ENCODE measurements around the gene CAPN1.
A peak's percentile ranks its signal among the peaks of the same experiment; 100 is the strongest.
"Not testable (repeated sequence)": the region's sequence is repeated elsewhere in the genome, so short reads cannot be mapped to it uniquely, and the experiment has no call there.

The CAPN1 gene

DNA sequence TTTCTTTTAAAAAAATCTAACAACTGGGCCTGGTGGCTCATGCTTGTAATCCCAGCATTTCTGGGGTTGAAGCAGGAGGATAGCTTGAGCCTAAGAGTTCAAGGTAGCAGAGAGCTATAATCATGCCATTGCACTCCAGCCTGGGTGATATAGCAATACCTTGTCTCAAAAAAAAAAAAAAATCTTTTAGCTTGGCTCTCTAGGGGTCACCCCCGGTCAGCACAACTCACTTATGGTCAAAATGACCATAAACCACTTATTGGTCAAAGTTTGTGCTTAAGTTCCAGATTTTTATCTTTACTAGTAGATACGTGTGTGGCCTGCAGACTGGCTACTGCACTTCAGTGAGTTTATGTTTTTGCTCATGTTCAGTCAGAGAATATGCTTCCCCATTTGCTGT is 18.0 kb upstream of the CAPN1 start:
- no peak for DNase-seq

- no peak for DNase-seq
Observed at GRCh38 chr11:65165410-65166317, 16.1 kb upstream of the CAPN1 start.

DNA sequence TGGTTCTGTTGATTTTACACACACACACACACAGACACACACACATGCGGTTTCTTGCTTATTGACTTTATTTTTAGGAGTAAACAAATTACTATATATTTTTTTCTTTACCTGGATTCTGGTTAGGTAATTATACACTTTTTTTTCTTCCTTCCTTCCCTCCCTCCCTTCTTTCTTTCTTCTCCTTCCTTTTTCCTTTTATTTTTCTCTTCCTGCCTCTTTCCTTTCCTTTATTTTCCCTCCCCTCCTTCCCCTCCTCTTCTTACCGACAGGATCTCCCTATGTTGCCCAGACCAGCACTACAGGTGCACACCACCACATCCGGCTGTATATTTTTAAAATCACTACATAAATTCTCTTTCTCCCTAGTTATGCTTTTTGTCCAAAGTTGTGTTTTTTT is 14.8 kb upstream of the CAPN1 start:
- no peak for DNase-seq

GRCh38 chr11:65167656-65168055 is 14.1 kb upstream of the CAPN1 start:
- DNase-seq = no peak

DNA sequence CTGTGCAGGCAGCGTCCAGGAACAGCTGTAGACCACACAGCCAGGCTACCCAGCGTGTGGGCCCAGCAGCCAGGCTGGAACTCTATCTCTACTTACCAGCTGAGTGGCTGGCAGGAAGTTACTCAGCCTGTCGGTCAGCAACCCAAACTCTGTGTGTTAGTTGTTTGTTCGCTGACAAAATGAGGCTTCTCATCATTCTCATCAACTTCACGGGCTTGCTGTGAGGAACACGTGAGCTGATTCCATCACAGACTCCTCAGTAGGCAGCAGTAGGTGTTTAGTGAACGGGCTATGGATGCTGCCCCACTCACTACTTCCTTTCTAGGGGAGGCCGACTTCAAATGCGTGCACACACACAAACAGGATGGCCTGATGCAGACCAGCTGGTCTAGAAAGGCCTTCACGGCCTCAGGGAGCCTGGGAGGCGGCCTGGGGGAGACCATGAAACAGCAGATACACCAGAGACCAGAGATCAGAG is 12.5 kb upstream of the CAPN1 start:
- no peak for DNase-seq

DNA sequence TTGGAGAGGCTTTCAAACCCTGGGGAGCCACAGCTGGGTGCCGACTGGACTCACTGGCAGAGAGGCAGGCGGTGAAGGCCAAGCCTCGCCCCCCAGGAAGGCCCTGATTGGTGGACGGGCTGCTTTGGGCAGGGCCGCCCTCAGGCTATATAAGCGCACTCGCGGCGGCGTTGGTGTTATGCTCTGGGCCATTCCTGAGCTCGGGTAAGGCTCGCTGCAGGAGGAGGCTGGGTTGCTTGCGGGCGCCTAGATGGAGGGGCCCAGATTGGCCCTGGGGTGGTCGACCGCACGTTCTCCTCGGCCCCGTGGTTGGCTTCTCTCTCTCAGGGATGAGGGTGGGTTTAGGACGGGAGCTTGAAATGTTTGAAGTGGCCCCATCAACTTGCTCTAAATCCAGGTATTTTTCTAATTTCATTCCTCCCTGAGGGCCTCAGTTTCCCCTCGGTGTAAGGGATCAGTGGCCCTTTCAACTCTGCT is 11.6 kb upstream of the CAPN1 start, which contains the start of gene SPDYC:
SPDYC (plus strand) TSS at position 176 of the 477 bp plus-strand sequence. CDS start 1,125 bp downstream, outside the sequence.
- no peak for DNase-seq

DNA sequence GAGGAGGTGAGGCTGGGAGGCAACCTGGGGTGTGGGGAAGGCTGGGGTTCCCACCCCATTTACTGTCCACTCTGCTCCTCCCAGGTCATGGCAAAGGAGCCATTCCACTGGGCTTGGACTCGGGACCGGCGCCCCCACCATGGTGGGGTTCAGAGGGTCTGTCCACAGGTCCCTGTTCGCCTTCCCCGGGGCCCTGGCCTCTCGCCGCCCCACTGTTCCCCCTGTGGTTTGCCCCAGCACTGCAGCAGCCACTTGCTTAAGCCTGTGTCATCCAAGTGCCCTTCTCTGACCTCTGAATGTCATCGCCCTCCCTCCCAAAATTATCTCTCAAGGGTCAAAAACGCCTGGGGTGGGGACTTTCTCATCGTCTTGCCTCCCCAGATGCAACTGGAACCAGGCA is 9.1 kb upstream of the CAPN1 start:
- no peak for DNase-seq

- not testable (repeated sequence) for DNase-seq
Observed at GRCh38 chr11:65174571-65175010, 7.1 kb upstream of the CAPN1 start.

DNA sequence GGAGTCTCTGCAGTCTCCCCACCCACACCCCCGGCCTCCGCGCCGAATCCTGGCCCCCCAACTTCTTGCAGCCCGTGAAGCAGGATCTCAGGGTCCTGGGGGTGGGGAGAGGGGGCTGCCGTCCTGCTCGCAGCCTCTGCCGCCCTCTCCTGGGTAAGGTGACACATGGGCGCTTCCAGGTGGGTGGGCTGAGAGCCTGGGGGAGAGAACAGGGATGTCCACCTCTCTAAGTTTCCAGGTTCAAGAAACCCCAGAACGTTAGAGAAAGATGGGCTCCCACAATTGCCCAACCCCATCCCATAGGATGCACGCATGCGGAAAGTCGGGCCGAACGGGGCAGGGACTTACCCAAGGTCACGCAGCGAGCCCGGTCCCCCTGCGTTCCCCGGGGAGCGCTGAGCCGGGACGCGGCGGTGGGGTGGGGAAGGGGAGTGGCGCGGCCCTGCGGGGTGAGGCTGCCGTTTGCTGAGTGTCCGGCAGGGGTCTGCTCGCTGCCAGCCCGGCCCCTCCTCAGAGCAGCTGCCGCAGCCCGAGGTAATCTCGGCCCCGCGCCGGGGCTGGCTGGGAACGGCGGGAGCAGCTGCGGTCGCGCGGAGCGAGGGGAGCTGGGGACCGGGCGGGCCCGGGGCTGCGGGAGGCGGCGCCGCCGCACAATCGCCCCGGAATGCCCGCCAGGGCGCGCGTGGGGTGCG is 705 bp upstream of the CAPN1 start:
- peak; percentile 59 to 66 for DNase-seq

DNA sequence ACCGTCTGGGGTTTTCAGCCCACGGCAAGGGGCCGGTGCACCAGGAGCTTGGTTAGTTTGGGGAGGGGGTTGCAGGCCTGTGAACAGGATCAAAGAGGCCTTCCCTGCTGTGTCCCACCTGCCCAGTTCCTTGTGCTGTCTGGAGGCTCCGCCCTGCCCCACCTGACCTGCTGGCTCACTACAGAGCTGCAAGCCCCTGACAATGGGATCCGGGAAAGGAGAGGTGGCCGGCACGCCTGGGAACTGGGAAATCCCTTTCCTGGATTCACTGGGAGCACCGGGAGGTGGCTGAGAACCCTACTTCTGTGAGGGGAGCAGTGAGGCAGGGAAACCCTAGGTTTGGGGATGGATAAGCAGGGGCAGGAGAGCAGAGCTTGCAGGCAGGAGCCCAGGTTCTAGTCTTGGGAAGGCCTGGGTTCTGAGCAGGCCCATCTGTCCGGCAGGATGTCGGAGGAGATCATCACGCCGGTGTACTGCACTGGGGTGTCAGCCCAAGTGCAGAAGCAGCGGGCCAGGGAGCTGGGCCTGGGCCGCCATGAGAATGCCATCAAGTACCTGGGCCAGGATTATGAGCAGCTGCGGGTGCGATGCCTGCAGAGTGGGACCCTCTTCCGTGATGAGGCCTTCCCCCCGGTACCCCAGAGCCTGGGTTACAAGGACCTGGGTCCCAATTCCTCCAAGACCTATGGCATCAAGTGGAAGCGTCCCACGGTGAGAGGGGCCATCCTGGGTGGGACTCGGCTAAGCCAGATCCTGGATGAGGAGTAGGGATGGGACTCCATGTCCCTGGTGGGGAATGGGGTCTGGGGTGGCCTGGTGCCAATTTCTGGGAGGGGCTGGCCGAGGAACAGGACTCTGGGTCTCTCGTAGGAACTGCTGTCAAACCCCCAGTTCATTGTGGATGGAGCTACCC is 786 bp downstream of the CAPN1 start:
- no peak for DNase-seq

- DNase-seq = no peak
Observed at GRCh38 chr11:65183201-65183891, 1.6 kb downstream of the CAPN1 start.

GRCh38 chr11:65184146-65184545 is 2.4 kb downstream of the CAPN1 start:
- no peak for DNase-seq

- DNase-seq = no peak
Observed at GRCh38 chr11:65185171-65185570, 3.4 kb downstream of the CAPN1 start.

GRCh38 chr11:65185869-65186341 is 4.2 kb downstream of the CAPN1 start:
- no peak for DNase-seq

- no peak for DNase-seq
Observed at GRCh38 chr11:65186701-65187100, 5.0 kb downstream of the CAPN1 start.

- DNase-seq = no peak
Observed at GRCh38 chr11:65187146-65187675, 5.5 kb downstream of the CAPN1 start.

- no peak for DNase-seq
Observed at GRCh38 chr11:65187971-65188461, 6.3 kb downstream of the CAPN1 start.

DNA sequence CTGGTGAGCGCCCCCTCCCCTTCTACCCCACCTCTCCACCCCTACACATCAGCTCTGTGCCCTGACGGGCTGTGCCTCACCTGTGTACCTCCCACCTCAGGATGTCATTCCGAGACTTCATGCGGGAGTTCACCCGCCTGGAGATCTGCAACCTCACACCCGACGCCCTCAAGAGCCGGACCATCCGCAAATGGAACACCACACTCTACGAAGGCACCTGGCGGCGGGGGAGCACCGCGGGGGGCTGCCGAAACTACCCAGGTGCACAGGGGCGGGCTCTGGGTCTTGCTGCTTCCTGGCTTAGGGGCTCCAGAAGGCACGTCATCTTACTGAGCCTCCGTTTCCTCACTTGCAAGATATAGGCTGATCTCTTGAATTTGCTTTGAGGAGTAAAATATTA is 6.8 kb downstream of the CAPN1 start:
- DNase-seq = no peak

- DNase-seq = no peak
Observed at GRCh38 chr11:65189191-65189590, 7.5 kb downstream of the CAPN1 start.

GRCh38 chr11:65194564-65194963 is 12.8 kb downstream of the CAPN1 start:
- no peak for DNase-seq

DNA sequence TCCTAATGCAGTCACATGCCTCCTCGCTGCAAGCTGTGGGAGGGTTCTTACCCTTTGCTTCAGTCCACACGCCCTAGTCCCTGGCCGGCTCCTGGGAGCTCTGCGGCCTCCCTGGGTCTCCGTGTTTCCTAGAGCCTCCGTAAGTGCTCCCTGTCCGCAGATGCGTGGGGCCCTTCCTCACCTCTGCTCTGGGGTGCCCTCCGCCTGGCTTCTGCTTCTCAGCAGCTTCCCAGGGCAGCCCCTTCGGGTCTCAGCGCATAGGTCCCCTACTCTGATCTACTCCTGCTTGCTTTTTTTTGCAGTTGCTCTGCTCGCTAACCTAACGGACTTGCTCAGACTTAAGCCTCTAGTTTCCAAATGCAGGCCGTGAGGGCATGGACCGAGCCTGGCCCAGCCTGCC is 22.4 kb downstream of the CAPN1 start:
- DNase-seq = no peak
